ENCODE measurements around the gene GET4. TPM values are rescaled to one million over a fixed set of nuclear protein-coding genes. Genes with fewer than 3 reads are reported as not detected.
A peak's percentile ranks its signal among the peaks of the same experiment; 100 is the strongest.

The GET4 gene
- total and polyA plus RNA-seq, 10 of the 15 experiments (the other 5 are each of a cell fraction or from before 2014, with no cell fraction given), result 0.66 to 73.8 (median 34.0) TPM

GRCh38 chr7:930975-931758 is 54.8 kb downstream of the GET4 start (continued):
- no peak for TF ChIP-seq HCFC1 (IDR thresholded peaks at IDR 0.05; ENCODE audit: low read length)
- no peak for TF ChIP-seq RELA (IDR thresholded peaks at IDR 0.05; ENCODE audit: borderline replicate concordance, partially characterized antibody)
- no peak for TF ChIP-seq ZNF274 (IDR thresholded peaks at IDR 0.05; ENCODE audit: insufficient read depth, insufficient read length)

DNA sequence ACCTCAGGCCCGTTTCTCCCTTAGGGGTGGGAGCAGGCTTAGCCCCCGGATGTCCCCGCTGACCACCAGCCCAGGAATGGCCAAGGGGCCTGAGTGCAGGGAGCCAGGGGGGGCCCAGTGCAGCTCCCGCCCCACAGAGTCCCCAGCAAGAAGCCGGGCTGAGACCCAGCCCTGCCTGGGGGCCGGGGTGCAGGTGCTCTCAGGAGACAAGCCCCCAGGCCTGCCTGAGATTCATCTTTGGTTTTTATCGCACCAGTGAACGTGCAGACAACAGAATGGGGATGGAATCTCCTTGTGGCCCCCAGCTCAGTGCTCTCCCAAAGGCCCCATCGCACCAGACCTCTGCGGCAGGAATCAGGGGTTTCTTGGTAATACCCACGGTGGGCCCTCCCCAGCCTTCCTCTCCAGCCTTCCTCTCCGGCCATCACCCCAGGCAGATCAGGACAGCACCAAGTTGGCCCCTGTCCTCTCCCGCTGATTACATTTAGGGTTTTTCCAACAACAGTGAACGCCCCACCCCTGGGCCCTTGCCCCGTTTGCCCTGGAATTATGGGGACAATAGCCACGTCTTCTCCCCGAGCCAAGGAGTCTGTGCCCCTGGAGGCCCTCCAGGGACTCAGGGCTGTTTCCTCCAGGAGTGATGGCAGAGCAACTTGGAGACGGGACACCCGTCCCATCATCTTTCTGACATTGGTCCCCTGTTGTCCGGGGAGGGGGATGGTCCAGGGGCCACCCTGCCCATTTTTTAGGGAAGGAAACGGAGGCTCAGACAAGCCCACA is 55.7 kb downstream of the GET4 start:
- RAD21 ChIA-PET (ENCODE audit: unreplicated experiment), result no interaction called here
- no peak overlapping the region for H3K4me3 ChIP-seq
- H3K9ac ChIP-seq (ENCODE audit: control insufficient read depth, insufficient read depth, low read length), result no peak overlapping the region
- no peak for FAIRE-seq
- H3K4me1 ChIP-seq (ENCODE audit: control insufficient read depth, insufficient read depth, low read length), result peaks cover 37% of the 10 kb centered on the region
- SMC1A ChIA-PET (ENCODE audit: uncharacterized antibody, unreplicated experiment), result interaction anchor here (2.1 to 5.3 kb wide), 2 partner anchors 21 to 22 kb away, joined by 11 to 25 read pairs; no protein-coding TSS in a partner anchor
- POLR2A ChIA-PET, result no interaction called here
- H3K79me2 ChIP-seq (ENCODE audit: control insufficient read depth, insufficient read depth, low read length), result peaks cover 1% of the 10 kb centered on the region; the same call in 1 of the 2 replicates
- H3K4me2 ChIP-seq (ENCODE audit: control insufficient read depth, insufficient read depth), result no peak overlapping the region
- H2AFZ ChIP-seq (ENCODE audit: control insufficient read depth, low read depth, low read length), result no peak overlapping the region
- WGBS (ENCODE audit: insufficient coverage, insufficient replicate concordance, low lambda C conversion rate, missing lambda C conversion rate), result 94% methylated on average over 21 of the region's 21 CpGs
- BruUV-seq (replicated peaks), result TSS peak; percentile 40
- peaks cover 0 to 7% of the 10 kb centered on the region in 2 experiments; a peak in 3 of 4 replicates for H3K36me3 ChIP-seq (ENCODE audit: control insufficient read depth in 2 of 2, insufficient read depth in 2 of 2, low read length in 1 of 2)
- H3K27ac ChIP-seq (ENCODE audit: control insufficient read depth, insufficient read depth), result no peak overlapping the region
- CTCF ChIA-PET, result no interaction called here
- DNase-seq (ENCODE audit: low read depth, low spot score), result no peak
- in situ Hi-C loops (cut with MboI), result no loop called here
- H3K27me3 ChIP-seq (replicated peaks in 1 of 2; ENCODE audit: control insufficient read depth in 2 of 2, insufficient read depth in 2 of 2, low read length in 1 of 2), result no peaks in the 10 kb centered on the region
- no peak for ATAC-seq
- H3K9me3 ChIP-seq (replicated peaks; ENCODE audit: control insufficient read depth, insufficient read depth, low read length), result no peaks in the 10 kb centered on the region; the same call in 2 of the 3 replicates
- intact Hi-C loops (cut with micrococcal nuclease; ENCODE audit: unreplicated experiment), result no loop called here
- no peaks in the 10 kb centered on the region for H4K20me1 ChIP-seq (ENCODE audit: control insufficient read depth, insufficient read depth)
- TF ChIP-seq SREBF2 (IDR thresholded peaks at IDR 0.05; ENCODE audit: low read length), result no peak
- TF ChIP-seq NRF1 (conservative IDR thresholded peaks at IDR 0.05; ENCODE audit: low read depth, low read length), result no peak
- TF ChIP-seq ZBTB11 (CRISPR knock-in tag; IDR thresholded peaks at IDR 0.05), result no peak
- TF ChIP-seq IRF4 (IDR thresholded peaks at IDR 0.05; ENCODE audit: low read depth, low read length), result no peak
- no peak for TF ChIP-seq TCF12 (IDR thresholded peaks at IDR 0.05; ENCODE audit: low read depth, low read length)
- no peak for TF ChIP-seq ZNF687 (IDR thresholded peaks at IDR 0.05)
- no peak for TF ChIP-seq DPF2 (IDR thresholded peaks at IDR 0.05)
- no peak for TF ChIP-seq CBX5 (IDR thresholded peaks at IDR 0.05; ENCODE audit: low read depth)
